ENCODE measurements around the gene ZNF618. TPM values are rescaled to one million over a fixed set of nuclear protein-coding genes. Genes with fewer than 3 reads are reported as not detected.

ZNF618 gene
- total and polyA plus RNA-seq, 8 donors = 1.2 to 19.8 (median 5.3) TPM

DNA sequence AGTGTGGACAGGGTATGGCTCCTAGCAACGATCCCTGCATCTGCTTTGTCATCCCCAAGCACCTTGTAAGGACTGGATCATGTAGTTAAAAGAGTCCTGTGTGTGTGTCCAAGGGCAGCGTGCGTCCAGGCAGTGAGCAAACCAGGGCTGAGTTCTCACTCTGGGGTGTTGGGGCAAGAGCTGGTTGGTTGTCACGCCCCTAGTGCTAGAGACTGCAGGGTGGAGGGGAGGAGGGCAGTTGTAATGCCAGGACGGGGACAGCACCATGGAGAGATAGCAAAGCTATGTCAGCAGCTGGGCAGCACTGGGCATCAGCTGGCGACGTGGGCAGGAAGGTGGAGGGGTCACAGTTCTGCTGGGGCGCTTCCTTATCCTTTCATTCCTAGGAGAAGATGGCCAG is 100.8 kb downstream of the ZNF618 start:
- DNase-seq = no peak
- Histone ChIP-seq H3K4me1 (peaks cover 7 to 31% (median 18%) of the 10 kb centered on the region in 4 donors), H3K4me3 (no peak overlapping the region), H3K27ac (no peak overlapping the region), H3K27me3 (no peaks in the 10 kb centered on the region), H3K36me3 (peaks cover 0 to 11% (median 1%) of the 10 kb centered on the region in 4 donors), H3K9me3 (no peaks in the 10 kb centered on the region)
- TF ChIP-seq POLR2A (IDR thresholded peaks at IDR 0.05) = no peak
- no peak for TF ChIP-seq POLR2AphosphoS5 (IDR thresholded peaks at IDR 0.05)
- no peak for TF ChIP-seq EP300 (IDR thresholded peaks at IDR 0.05)
- TF ChIP-seq, protein P1, sequence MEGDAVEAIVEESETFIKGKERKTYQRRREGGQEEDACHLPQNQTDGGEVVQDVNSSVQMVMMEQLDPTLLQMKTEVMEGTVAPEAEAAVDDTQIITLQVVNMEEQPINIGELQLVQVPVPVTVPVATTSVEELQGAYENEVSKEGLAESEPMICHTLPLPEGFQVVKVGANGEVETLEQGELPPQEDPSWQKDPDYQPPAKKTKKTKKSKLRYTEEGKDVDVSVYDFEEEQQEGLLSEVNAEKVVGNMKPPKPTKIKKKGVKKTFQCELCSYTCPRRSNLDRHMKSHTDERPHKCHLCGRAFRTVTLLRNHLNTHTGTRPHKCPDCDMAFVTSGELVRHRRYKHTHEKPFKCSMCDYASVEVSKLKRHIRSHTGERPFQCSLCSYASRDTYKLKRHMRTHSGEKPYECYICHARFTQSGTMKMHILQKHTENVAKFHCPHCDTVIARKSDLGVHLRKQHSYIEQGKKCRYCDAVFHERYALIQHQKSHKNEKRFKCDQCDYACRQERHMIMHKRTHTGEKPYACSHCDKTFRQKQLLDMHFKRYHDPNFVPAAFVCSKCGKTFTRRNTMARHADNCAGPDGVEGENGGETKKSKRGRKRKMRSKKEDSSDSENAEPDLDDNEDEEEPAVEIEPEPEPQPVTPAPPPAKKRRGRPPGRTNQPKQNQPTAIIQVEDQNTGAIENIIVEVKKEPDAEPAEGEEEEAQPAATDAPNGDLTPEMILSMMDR (IDR thresholded peaks at IDR 0.05) = no peak
- intact Hi-C loops (cut with DNase I; ENCODE audit: low total_unique reads) = no loop called here
- 87 to 94% (median 92%) methylated on average over 8 of the region's 8 CpGs for WGBS, 5 donors

DNA sequence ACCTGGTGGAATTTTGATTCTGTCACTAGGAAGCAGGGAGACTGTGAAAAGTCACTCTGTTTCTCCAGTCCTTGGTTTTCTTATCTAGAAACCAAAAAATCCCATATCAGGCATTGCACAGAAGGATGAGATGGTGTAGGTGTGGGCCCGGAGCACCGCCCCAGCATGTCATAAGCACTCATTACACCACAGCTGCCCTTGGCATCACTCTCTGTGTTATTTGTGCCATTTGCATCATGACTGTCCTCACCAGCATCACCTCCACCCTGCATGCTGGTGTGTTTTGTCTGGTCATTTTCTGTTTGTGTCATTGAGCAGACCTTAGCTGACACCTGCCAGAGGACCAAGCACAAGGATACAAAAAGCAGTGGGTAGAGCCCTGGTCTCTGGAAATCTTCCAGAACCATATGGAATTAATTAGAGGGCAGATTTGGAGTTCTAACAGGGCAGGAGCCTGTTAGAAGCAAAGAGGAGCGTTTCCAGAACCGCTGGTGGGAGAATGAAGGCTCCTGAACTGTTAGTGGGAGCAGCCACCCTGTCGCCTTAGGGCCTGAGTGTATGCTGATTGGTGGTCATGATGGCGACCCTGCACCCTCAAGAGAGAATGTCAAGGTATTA is 102.7 kb downstream of the ZNF618 start:
- no peak overlapping the region for H3K27ac ChIP-seq
- intact Hi-C loops (cut with DNase I; ENCODE audit: low total_unique reads) = no loop called here
- H3K4me3 ChIP-seq = no peak overlapping the region
- WGBS, 5 donors = 90 to 95% (median 91%) methylated on average over 6 of the region's 6 CpGs
- no peaks in the 10 kb centered on the region for H3K27me3 ChIP-seq
- TF ChIP-seq POLR2A (IDR thresholded peaks at IDR 0.05) (no peak), EP300 (IDR thresholded peaks at IDR 0.05) (no peak), POLR2AphosphoS5 (IDR thresholded peaks at IDR 0.05) (no peak)
- TF ChIP-seq, protein P1 (IDR thresholded peaks at IDR 0.05) = no peak
- peaks cover 0 to 6% (median 1%) of the 10 kb centered on the region in 4 donors for H3K36me3 ChIP-seq
- peaks cover 5 to 19% (median 10%) of the 10 kb centered on the region in 4 donors for H3K4me1 ChIP-seq
- H3K9me3 ChIP-seq = no peaks in the 10 kb centered on the region
- DNase-seq = no peak

DNA sequence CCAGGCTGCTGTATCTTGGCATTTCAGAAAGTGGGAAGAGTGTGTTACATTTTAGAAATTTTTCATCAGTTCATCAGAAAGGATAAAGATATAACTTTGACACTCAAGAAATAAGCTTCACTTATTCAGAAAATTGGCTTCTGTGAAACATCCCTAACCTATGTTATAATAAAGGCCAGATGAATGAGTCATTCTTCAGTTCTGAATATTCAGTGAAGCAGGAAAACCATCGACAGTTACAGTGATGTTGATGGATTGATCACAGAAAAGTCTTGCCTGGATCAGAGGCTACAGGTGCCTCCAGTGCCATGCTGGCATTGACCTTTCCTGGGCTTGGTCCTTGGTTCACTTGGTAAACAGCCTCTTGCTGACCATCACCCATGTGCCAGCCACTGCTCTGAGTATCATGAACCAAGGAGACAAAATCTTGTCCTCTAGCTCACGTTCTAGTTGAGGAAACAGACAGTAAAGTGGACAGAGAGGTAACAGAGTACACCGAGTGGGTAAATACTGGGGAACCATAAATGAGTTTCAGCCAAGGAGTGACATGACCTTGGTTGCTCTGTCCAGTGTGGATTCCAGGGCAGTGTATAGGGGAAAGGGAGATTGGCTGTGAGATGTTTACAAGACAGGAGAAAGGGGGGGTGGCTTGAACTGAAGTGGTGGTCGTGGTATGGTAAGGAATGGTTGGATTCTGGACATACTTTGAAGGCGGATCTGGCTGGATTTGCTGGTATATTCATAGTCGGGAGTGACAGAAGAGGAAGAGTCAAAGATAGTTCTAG is 103.4 kb downstream of the ZNF618 start:
- Histone ChIP-seq H3K36me3 (peaks cover 0 to 6% (median 1%) of the 10 kb centered on the region in 4 donors), H3K27ac (no peak overlapping the region), H3K4me1 (peaks cover 0 to 12% (median 3%) of the 10 kb centered on the region in 4 donors), H3K27me3 (no peaks in the 10 kb centered on the region), H3K4me3 (no peak overlapping the region), H3K9me3 (no peaks in the 10 kb centered on the region)
- no peak for DNase-seq
- intact Hi-C loops (cut with DNase I; ENCODE audit: low total_unique reads) = no loop called here
- TF ChIP-seq POLR2AphosphoS5 (IDR thresholded peaks at IDR 0.05) (no peak), POLR2A (IDR thresholded peaks at IDR 0.05) (no peak)
- 68 to 89% (median 74%) methylated on average over 6 of the region's 6 CpGs for WGBS, 5 donors

DNA sequence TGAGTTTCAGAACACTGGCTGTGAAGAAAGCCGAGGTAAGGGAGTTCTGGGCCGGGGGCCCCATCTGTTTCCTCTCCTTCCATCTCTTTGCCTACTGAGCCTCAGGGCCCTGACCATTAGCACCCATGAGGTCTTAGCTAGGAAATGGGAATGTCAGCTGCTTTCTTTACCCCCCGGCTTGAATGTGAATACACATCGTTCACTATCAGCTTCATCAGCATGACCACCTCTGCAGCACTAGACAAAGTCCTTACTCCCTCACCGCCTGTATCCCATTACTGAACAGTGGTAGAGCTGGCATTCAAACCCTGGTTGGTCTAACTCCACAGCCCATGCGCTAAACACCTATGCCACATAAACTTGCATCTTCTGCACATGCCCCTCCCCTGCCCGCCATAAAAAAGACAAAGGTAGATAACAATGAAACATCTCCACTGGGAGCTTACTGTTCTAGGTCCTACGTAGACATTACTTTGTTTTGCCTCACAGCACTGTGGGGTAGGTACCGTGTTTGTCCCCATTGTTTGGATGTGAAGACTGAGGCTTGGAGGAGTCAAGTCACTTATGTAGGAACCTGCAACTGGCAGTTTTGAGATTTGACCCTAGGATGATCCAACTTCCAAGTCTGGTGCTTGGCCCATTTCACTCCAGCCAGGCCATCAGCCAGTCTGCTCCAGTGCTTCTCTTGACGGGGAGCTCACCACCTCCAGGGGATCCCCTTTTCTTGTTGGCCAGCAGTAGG is 108.7 kb downstream of the ZNF618 start:
- Histone ChIP-seq H3K4me1 (peaks cover 0 to 8% (median 0%) of the 10 kb centered on the region in 4 donors), H3K27me3 (no peaks in the 10 kb centered on the region), H3K36me3 (peaks cover 3 to 27% (median 20%) of the 10 kb centered on the region in 4 donors), H3K9me3 (no peaks in the 10 kb centered on the region), H3K4me3 (no peak overlapping the region), H3K27ac (no peak overlapping the region)
- DNase-seq = no peak
- TF ChIP-seq EP300 (IDR thresholded peaks at IDR 0.05) = no peak
- no peak for TF ChIP-seq POLR2A (IDR thresholded peaks at IDR 0.05)
- TF ChIP-seq, protein P1 (IDR thresholded peaks at IDR 0.05) = no peak
- no peak for TF ChIP-seq POLR2AphosphoS5 (IDR thresholded peaks at IDR 0.05)
- intact Hi-C loops (cut with DNase I; ENCODE audit: low total_unique reads) = no loop called here
- 85 to 97% (median 91%) methylated on average over 10 of the region's 10 CpGs for WGBS, 5 donors

Data from stomach (tissue), 9 donors.